Activated CD8-positive, alpha-beta T cell treated with anti-CD3 and anti-CD28 coated beads, Interleukin-2, amount 10 ng/mL, durations not matched to agents 7 days and 5 days (primary cell): ENCODE measurements around the gene PATZ1. TPM values are rescaled to one million over a fixed set of nuclear protein-coding genes. Genes with fewer than 3 reads are reported as not detected.

Experiments
- ATAC-seq: fragments of 150-1000 bp; cut with Tn5 transposase; one replicate; pipeline ENCODE4 v1.10.0; 2021; ENCODE audit warnings: moderate library complexity
- CTCF ChIA-PET: fragments of 350-600 bp; sonication (Branson Sonifier 250); formaldehyde crosslinking; loops from one replicate; lab custom pipeline; 2021; ENCODE audit warnings: antibody characterized with exemption; lab: Charles Lee
- POLR2A ChIA-PET: fragments of 350-600 bp; sonication (Branson Sonifier 250); formaldehyde crosslinking; loops from one replicate; lab custom pipeline; 2021; ENCODE audit warnings: antibody characterized with exemption; lab: Charles Lee
- DNase-seq: peaks from one replicate; pipeline ENCODE4 v3.0.0-alpha.2; 2020
- H3K27ac Mint-ChIP-seq: one replicate; pipeline ENCODE4 v1.8.0; 2021; ENCODE audit warnings: mild to moderate bottlenecking, mixed read lengths
- H3K27me3 Mint-ChIP-seq: one replicate; pipeline ENCODE4 v1.8.0; 2021; ENCODE audit warnings: low read depth, mixed read lengths
- H3K36me3 Mint-ChIP-seq: one replicate; pipeline ENCODE4 v1.8.0; 2021; ENCODE audit warnings: low read depth, mixed read lengths
- H3K4me1 Mint-ChIP-seq: one replicate; pipeline ENCODE4 v1.8.0; 2021; ENCODE audit warnings: low read depth, mixed read lengths
- H3K4me3 Mint-ChIP-seq: one replicate; pipeline ENCODE4 v1.8.0; 2021; ENCODE audit warnings: mild to moderate bottlenecking, mixed read lengths
- H3K9me3 Mint-ChIP-seq: one replicate; pipeline ENCODE4 v1.8.0; 2022; ENCODE audit warnings: mixed read lengths; ENCODE audit not compliant: insufficient read depth
- total RNA-seq, 2 experiments: library from RNA; stranded (reverse); gene quantifications; one replicate each; pipeline ENCODE4 v1.2.3, GENCODE V29; 2021

The PATZ1 gene
- total RNA-seq, 2 experiments from 2014 or later = 31.0 to 31.6 TPM

- Mint-ChIP-seq H3K36me3 (no peaks in the 10 kb centered on the region), H3K27me3 (no peaks in the 10 kb centered on the region), H3K4me3 (no peak overlapping the region), H3K4me1 (peaks cover 21% of the 10 kb centered on the region), H3K9me3 (no peaks in the 10 kb centered on the region), H3K27ac (peak overlapping the region; percentile 66)
- POLR2A ChIA-PET = interaction anchor here (0.8 to 1.3 kb wide), 2 partner anchors 18 to 56 kb away, joined by 3 to 8 read pairs; no protein-coding TSS in a partner anchor
- CTCF ChIA-PET = interaction anchor here (1.1 to 2.9 kb wide), 4 partner anchors 11 to 143 kb away, joined by 3 to 17 read pairs (median 3); partner anchors contain the start of gene PIK3IP1
- DNase-seq = no peak
- no peak for ATAC-seq
These were observed 38.0 kb downstream of the PATZ1 start for GRCh38 chr22:31308181-31308580.

DNA sequence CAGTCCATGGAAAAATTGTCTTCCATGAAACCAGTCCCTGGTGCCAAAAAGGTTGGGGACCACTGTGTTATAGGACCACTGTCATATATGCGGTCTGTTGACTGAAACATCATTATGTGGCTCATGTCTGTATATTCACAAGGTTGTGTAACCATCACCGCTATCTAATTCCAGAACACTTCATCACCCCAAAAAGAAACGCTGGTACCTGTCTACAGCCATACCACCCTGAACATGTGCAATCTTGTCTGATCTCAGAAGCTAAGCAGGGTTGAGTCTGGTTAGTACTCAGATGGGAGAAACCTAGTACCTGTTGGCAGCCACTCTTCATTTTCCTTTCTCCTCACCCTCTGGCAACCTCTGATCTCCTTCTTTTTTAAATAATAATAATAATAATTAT is 41.0 kb downstream of the PATZ1 start:
- no peaks in the 10 kb centered on the region for H3K9me3 Mint-ChIP-seq
- no peaks in the 10 kb centered on the region for H3K27me3 Mint-ChIP-seq
- no peak overlapping the region for H3K27ac Mint-ChIP-seq
- ATAC-seq (no peak), DNase-seq (no peak)
- CTCF ChIA-PET = no interaction called here
- H3K36me3 Mint-ChIP-seq = no peaks in the 10 kb centered on the region
- no peak overlapping the region for H3K4me3 Mint-ChIP-seq
- POLR2A ChIA-PET = no interaction called here
- peaks cover 27% of the 10 kb centered on the region for H3K4me1 Mint-ChIP-seq

DNA sequence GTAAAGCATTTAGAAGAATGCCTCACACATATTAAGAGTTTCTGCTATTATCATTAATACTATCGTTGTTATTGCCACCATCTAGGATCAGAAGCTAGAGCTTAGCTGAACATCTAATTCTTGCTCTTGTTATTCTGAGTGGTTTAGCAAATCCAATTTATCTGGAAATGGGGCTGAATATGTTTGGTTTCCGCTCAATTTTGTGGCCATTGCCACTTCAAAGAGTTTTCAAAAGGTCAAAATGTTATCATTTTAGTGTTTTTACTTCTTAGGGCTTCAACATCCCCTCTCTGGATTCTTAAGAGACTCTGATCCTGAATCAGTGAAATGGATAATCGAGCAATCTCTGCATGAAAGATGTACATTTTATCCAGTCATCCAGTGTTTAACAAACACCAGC is 43.6 kb downstream of the PATZ1 start:
- Mint-ChIP-seq H3K4me3 (no peak overlapping the region), H3K27me3 (no peaks in the 10 kb centered on the region), H3K9me3 (no peaks in the 10 kb centered on the region), H3K27ac (no peak overlapping the region), H3K36me3 (no peaks in the 10 kb centered on the region), H3K4me1 (peaks cover 16% of the 10 kb centered on the region)
- CTCF ChIA-PET = interaction anchor here (0.9 to 8.8 kb wide), 4 partner anchors 11 to 90 kb away, joined by 3 to 107 read pairs (median 6); partner anchors contain the start of gene LIMK2
- DNase-seq (no peak), ATAC-seq (no peak)
- POLR2A ChIA-PET = interaction anchor here (5.1 kb wide), 1 partner anchor 12 kb away, joined by 35 read pairs; the partner anchor contains the start of gene PIK3IP1

DNA sequence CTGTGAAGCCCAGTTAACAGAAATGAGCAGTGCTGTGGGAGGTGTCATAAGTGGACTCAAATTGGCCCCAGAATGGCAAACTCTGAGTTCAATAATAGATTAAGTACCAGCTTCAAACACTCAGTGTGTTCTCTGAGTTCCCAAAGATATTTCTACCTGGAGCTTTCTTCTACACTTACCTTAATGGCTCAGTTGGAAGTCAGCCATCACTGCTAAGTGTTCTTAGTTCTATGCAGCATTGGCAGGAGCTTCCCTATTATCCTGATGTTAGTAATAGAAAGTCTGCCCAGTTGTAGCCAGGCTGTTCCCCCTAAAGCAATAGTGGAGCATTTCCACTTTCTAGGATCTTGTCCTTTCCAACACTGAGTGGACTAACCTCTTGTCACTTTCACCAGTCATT is 44.1 kb downstream of the PATZ1 start:
- DNase-seq (no peak), ATAC-seq (no peak)
- Mint-ChIP-seq H3K27ac (no peak overlapping the region), H3K4me1 (peaks cover 14% of the 10 kb centered on the region), H3K36me3 (no peaks in the 10 kb centered on the region), H3K4me3 (no peak overlapping the region), H3K27me3 (no peaks in the 10 kb centered on the region), H3K9me3 (no peaks in the 10 kb centered on the region)
- ChIA-PET CTCF (interaction anchor here (0.9 to 8.8 kb wide), 5 partner anchors 11 to 90 kb away, joined by 3 to 107 read pairs (median 7); partner anchors contain the start of gene LIMK2), POLR2A (interaction anchor here (5.1 kb wide), 1 partner anchor 11 kb away, joined by 35 read pairs; the partner anchor contains the start of gene PIK3IP1)

DNA sequence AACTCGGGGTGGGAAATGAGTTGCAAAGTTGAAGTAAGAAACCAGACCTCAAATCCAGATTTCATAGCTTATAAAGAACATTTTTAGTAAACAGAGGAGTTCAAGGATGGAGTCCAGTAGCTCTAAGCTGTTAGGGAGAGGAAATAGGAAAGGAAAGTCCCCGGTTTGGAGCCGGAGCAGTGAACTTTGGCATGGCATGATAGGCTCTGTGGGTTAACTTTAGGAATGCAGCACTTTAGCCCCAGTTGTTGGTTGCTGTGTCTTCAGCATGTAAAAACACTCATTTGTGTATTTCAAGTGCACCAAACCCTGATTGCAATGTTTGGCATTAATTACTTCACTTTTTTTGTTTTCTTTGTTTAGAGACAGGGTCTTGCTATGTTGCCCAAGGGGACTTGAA is 45.2 kb downstream of the PATZ1 start:
- ChIA-PET POLR2A (interaction anchor here (1.3 to 5.1 kb wide), 2 partner anchors 10 to 44 kb away, joined by 4 to 35 read pairs; partner anchors contain the start of gene PIK3IP1), CTCF (interaction anchor here (0.9 to 8.8 kb wide), 6 partner anchors 9 to 46 kb away, joined by 3 to 107 read pairs (median 6); partner anchors contain the start of genes PATZ1 and PIK3IP1)
- DNase-seq (no peak), ATAC-seq (no peak)
- Mint-ChIP-seq H3K4me3 (no peak overlapping the region), H3K27ac (no peak overlapping the region), H3K4me1 (peaks cover 16% of the 10 kb centered on the region), H3K36me3 (no peaks in the 10 kb centered on the region), H3K9me3 (no peaks in the 10 kb centered on the region), H3K27me3 (no peaks in the 10 kb centered on the region)

DNA sequence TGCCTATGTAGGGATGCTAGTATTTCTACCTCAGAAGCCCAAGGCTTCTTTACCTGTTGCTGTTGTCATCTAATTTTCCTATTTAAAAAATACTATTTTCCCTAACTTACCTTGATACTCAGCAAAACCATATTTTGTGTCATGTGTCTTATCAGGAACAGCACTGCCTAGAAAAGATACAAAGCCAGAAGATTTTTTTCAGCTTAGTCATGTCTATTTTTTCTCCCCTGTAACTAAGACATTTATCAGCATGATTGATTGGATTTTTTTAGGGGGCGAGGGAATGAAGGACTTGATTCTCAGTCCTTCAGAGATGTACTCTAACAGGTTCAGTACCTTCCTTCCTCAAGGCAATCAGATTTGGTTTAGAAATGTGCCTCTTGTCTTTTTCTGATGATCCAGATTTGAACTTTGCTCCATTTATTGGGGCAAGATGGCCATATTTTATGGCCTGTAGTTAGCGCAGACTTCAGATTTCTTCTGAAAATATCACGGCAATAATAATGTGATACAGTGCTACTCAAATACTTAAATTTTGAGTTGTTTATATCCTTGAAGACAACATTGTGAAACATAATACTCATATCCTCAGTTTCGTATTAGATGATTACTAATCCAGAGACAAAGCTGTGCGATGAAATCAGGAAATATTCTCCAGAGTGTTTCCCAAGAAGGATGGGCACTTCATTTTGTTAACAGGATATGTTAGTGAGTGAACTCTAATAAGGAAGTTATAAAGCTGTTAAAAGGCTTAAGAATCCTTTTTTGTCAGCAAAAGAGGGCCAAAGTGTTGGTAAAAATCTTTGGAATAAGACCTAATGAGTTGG is 50.1 kb downstream of the PATZ1 start:
- H3K4me3 Mint-ChIP-seq = no peak overlapping the region
- POLR2A ChIA-PET = interaction anchor here (0.6 to 1.5 kb wide), 4 partner anchors 10 to 50 kb away, joined by 3 to 5 read pairs (median 4); partner anchors contain the start of gene PATZ1
- peaks cover 2% of the 10 kb centered on the region for H3K36me3 Mint-ChIP-seq
- ATAC-seq (no peak), DNase-seq (no peak)
- H3K4me1 Mint-ChIP-seq = peaks cover 44% of the 10 kb centered on the region
- no peaks in the 10 kb centered on the region for H3K9me3 Mint-ChIP-seq
- H3K27ac Mint-ChIP-seq = no peak overlapping the region
- CTCF ChIA-PET = interaction anchor here (0.6 to 8.8 kb wide), 4 partner anchors 10 to 1807 kb away, joined by 3 to 107 read pairs (median 5); no protein-coding TSS in a partner anchor
- no peaks in the 10 kb centered on the region for H3K27me3 Mint-ChIP-seq

GRCh38 chr22:31295360-31295759 is 50.8 kb downstream of the PATZ1 start:
- H3K27ac Mint-ChIP-seq = no peak overlapping the region
- ChIA-PET CTCF (interaction anchor here (0.6 to 8.8 kb wide), 4 partner anchors 9 to 1806 kb away, joined by 3 to 107 read pairs (median 50); no protein-coding TSS in a partner anchor), POLR2A (interaction anchor here (1.4 kb wide), 1 partner anchor 17 kb away, joined by 5 read pairs; no protein-coding TSS in a partner anchor)
- H3K36me3 Mint-ChIP-seq = peaks cover 4% of the 10 kb centered on the region
- no peaks in the 10 kb centered on the region for H3K27me3 Mint-ChIP-seq
- H3K9me3 Mint-ChIP-seq = no peaks in the 10 kb centered on the region
- no peak overlapping the region for H3K4me3 Mint-ChIP-seq
- no peak for DNase-seq
- ATAC-seq = no peak
- peaks cover 46% of the 10 kb centered on the region for H3K4me1 Mint-ChIP-seq

- Mint-ChIP-seq H3K4me3 (peak within 1 kb of the TSS; percentile 97), H3K27ac (peak within 1 kb of the TSS; percentile 88), H3K9me3 (no peaks in the 10 kb centered on the region), H3K36me3 (peaks cover 21% of the 10 kb centered on the region), H3K27me3 (no peaks in the 10 kb centered on the region), H3K4me1 (peaks cover 74% of the 10 kb centered on the region)
- CTCF ChIA-PET = interaction anchor here (0.6 to 7.1 kb wide), 16 partner anchors 8 to 208 kb away, joined by 3 to 92 read pairs (median 6); partner anchors contain the start of gene SELENOM
- POLR2A ChIA-PET = interaction anchor here (0.6 to 6.0 kb wide), 18 partner anchors 10 to 1290 kb away, joined by 3 to 99 read pairs (median 6); partner anchors contain the start of genes LIMK2, MORC2, PATZ1 and RNF185
- ATAC-seq (peak; percentile 50), DNase-seq (peak; percentile 89)
These were observed 53.7 kb downstream of the PATZ1 start, which contains the start of gene PIK3IP1 for GRCh38 chr22:31292236-31292989. TSS of gene PIK3IP1 (minus strand) at chr22:31292488. CDS start at chr22:31292344, 144 bp downstream.

- Mint-ChIP-seq H3K27ac (peak overlapping the region; percentile 88), H3K9me3 (no peaks in the 10 kb centered on the region), H3K4me3 (peak overlapping the region; percentile 97), H3K4me1 (peaks cover 77% of the 10 kb centered on the region), H3K27me3 (no peaks in the 10 kb centered on the region), H3K36me3 (peaks cover 21% of the 10 kb centered on the region)
- ChIA-PET CTCF (interaction anchor here (0.6 to 7.1 kb wide), 14 partner anchors 9 to 207 kb away, joined by 3 to 92 read pairs (median 6); partner anchors contain the start of gene SELENOM), POLR2A (interaction anchor here (0.8 to 6.0 kb wide), 16 partner anchors 11 to 339 kb away, joined by 3 to 99 read pairs (median 8); partner anchors contain the start of genes LIMK2, MORC2, PATZ1 and RNF185)
- DNase-seq (no peak), ATAC-seq (no peak)
These were observed 54.5 kb downstream of the PATZ1 start for GRCh38 chr22:31291481-31292235.
